GM19452 (cell line): ENCODE measurements around the gene ZSWIM4.
A peak's percentile ranks its signal among the peaks of the same experiment; 100 is the strongest.

Experiments used
- ATAC-seq: cut with Tn5 transposase; IDR thresholded peaks from one replicate; pipeline ENCODE4 v1.9.1; 2021; ENCODE audit not compliant: unreplicated experiment

Gene ZSWIM4

GRCh38 chr19:13870873-13871272, 75.6 kb downstream of the ZSWIM4 start:
- ATAC-seq: no peak

- ATAC-seq: no peak
Measured at GRCh38 chr19:13872339-13872694, 77.1 kb downstream of the ZSWIM4 start.

- no peak for ATAC-seq
Measured at GRCh38 chr19:13872695-13873389, 77.6 kb downstream of the ZSWIM4 start.

- no peak for ATAC-seq
Measured at GRCh38 chr19:13873834-13874515, 78.7 kb downstream of the ZSWIM4 start.

GRCh38 chr19:13875824-13876223, 80.6 kb downstream of the ZSWIM4 start:
- no peak for ATAC-seq

- no peak for ATAC-seq
Measured at GRCh38 chr19:13876834-13877233, 81.6 kb downstream of the ZSWIM4 start, which contains the start of gene NANOS3. TSS of gene NANOS3 (plus strand) at chr19:13877134. CDS start at chr19:13877249, 115 bp downstream.

GRCh38 chr19:13877303-13877702, 82.1 kb downstream of the ZSWIM4 start:
- no peak for ATAC-seq

GRCh38 chr19:13880059-13881043, 85.1 kb downstream of the ZSWIM4 start:
- ATAC-seq: peak; percentile 79

- ATAC-seq: no peak
Measured at GRCh38 chr19:13881251-13881691, 86.0 kb downstream of the ZSWIM4 start.
